Activated CD8-positive, alpha-beta T cell treated with anti-CD3 and anti-CD28 coated beads for 36 hours (primary cell): ENCODE results near the gene BCL2L15. TPM values are rescaled to one million over a fixed set of nuclear protein-coding genes. Genes with fewer than 3 reads are reported as not detected.

Source experiments
- ATAC-seq: fragments of 200-7000 bp; cut with Tn5 transposase; one replicate; pipeline ENCODE4 v1.10.0; 2021; ENCODE audit warnings: mild to moderate bottlenecking, moderate library complexity
- CTCF ChIA-PET: fragments of 350-600 bp; sonication (Branson Sonifier 250); formaldehyde crosslinking; loops from one replicate; lab custom pipeline; 2021; ENCODE audit warnings: antibody characterized with exemption; lab: Charles Lee
- POLR2A ChIA-PET: fragments of 350-600 bp; sonication (Branson Sonifier 250); formaldehyde crosslinking; loops from one replicate; lab custom pipeline; 2021; ENCODE audit warnings: antibody characterized with exemption; lab: Charles Lee
- DNase-seq: peaks from one replicate; pipeline ENCODE4 v3.0.0-alpha.2; 2020
- H3K27ac Mint-ChIP-seq: one replicate; pipeline ENCODE4 v1.8.0; 2021; ENCODE audit warnings: mild to moderate bottlenecking, mixed read lengths
- H3K27me3 Mint-ChIP-seq: one replicate; pipeline ENCODE4 v1.8.0; 2021; ENCODE audit warnings: mixed read lengths
- H3K36me3 Mint-ChIP-seq: one replicate; pipeline ENCODE4 v1.8.0; 2021; ENCODE audit warnings: low read depth, mixed read lengths
- H3K4me1 Mint-ChIP-seq: one replicate; pipeline ENCODE4 v1.8.0; 2021; ENCODE audit warnings: low read depth, mixed read lengths
- H3K4me3 Mint-ChIP-seq: one replicate; pipeline ENCODE4 v1.8.0; 2021; ENCODE audit warnings: mild to moderate bottlenecking, moderate library complexity, mixed read lengths
- H3K9me3 Mint-ChIP-seq: one replicate; pipeline ENCODE4 v1.8.0; 2021; ENCODE audit warnings: mixed read lengths
- intact Hi-C: fragments of 100-400 bp; cut with micrococcal nuclease; formaldehyde crosslinking; loops from one replicate; pipeline ENCODE4 v1.10.0; 2022
- total RNA-seq, 2 experiments: library from RNA; stranded (reverse); gene quantifications; one replicate each; pipeline ENCODE4 v1.2.3, GENCODE V29; 2021
- TF ChIP-seq, protein P1 (sequence below): fragments of 200-600 bp; IDR thresholded peaks from one replicate; pipeline ENCODE4 v1.8.0; 2022; ENCODE audit warnings: antibody characterized with exemption, mild to moderate bottlenecking

BCL2L15 gene
- total RNA-seq, 2 experiments from 2014 or later, result 0.40 to 0.61 TPM

DNA sequence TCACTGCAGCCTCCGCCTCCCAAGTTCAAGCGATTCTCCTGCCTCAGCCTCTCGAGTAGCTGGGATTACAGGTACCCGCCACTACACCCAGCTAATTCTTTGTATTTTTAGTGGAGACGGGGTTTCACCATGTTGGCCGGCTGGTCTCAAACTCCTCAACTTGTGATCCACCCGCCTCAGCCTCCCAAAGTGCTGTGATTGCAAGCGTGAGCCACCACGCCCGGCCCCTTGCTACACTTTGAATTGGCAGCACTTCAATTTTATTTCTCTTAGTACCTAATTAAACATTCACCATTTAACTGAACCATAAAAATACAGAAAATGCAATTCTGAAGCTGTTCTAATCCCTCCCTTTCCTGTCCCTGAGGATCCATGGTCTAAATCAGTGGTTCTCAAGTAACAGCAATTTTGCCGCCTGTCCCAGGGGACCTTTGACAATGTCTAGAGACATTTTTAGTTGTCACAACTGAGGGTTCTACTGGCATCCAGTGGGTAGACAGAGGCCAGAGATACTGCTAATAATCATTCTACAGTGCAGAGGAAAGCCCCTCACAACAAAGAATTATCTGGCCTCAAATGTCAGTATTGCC is 4.3 kb upstream of the BCL2L15 start:
- no peak for ATAC-seq
- Mint-ChIP-seq H3K4me3 (no peak overlapping the region), H3K27ac (no peak overlapping the region), H3K27me3 (no peaks in the 10 kb centered on the region), H3K36me3 (peaks cover 24% of the 10 kb centered on the region), H3K9me3 (no peaks in the 10 kb centered on the region), H3K4me1 (peaks cover 8% of the 10 kb centered on the region)
- CTCF ChIA-PET, result interaction anchor here (0.7 to 1.2 kb wide), 3 partner anchors 12 to 58 kb away, joined by 3 to 5 read pairs (median 3); partner anchors contain the start of gene AP4B1
- POLR2A ChIA-PET, result interaction anchor here (1.2 to 2.4 kb wide), 3 partner anchors 10 to 13 kb away, joined by 3 to 6 read pairs (median 5); no protein-coding TSS in a partner anchor
- TF ChIP-seq, protein P1, sequence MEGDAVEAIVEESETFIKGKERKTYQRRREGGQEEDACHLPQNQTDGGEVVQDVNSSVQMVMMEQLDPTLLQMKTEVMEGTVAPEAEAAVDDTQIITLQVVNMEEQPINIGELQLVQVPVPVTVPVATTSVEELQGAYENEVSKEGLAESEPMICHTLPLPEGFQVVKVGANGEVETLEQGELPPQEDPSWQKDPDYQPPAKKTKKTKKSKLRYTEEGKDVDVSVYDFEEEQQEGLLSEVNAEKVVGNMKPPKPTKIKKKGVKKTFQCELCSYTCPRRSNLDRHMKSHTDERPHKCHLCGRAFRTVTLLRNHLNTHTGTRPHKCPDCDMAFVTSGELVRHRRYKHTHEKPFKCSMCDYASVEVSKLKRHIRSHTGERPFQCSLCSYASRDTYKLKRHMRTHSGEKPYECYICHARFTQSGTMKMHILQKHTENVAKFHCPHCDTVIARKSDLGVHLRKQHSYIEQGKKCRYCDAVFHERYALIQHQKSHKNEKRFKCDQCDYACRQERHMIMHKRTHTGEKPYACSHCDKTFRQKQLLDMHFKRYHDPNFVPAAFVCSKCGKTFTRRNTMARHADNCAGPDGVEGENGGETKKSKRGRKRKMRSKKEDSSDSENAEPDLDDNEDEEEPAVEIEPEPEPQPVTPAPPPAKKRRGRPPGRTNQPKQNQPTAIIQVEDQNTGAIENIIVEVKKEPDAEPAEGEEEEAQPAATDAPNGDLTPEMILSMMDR, result no peak
- no peak for DNase-seq
- intact Hi-C loops, result no loop called here

DNA sequence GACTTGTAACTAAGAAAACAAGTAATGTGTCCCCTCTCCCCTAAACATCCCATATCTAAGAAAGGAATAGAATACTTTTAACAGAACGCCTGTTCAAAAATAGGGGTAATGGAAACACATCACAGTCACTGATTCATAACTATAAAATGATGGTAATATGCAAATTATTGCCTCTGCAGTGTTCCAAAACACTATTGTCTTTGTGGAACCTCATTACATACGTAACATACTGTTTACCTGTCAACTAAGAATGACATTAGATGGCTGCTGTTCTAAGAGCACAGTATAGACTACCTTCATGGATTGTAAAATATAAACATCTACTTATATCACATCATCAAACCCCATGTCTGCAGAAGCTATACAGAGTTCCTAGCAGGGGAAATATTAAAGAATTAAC is 3.4 kb upstream of the BCL2L15 start:
- CTCF ChIA-PET, result interaction anchor here (0.7 to 0.8 kb wide), 2 partner anchors 13 to 56 kb away, joined by 3 to 5 read pairs; partner anchors contain the start of gene AP4B1
- Mint-ChIP-seq H3K4me3 (no peak overlapping the region), H3K36me3 (peaks cover 17% of the 10 kb centered on the region), H3K4me1 (peaks cover 8% of the 10 kb centered on the region), H3K27me3 (no peaks in the 10 kb centered on the region), H3K9me3 (no peaks in the 10 kb centered on the region), H3K27ac (no peak overlapping the region)
- intact Hi-C loops, result no loop called here
- ATAC-seq (no peak), DNase-seq (no peak)
- POLR2A ChIA-PET, result interaction anchor here (0.6 to 2.4 kb wide), 3 partner anchors 11 to 21 kb away, joined by 3 to 6 read pairs (median 4); no protein-coding TSS in a partner anchor
- TF ChIP-seq, protein P1, result no peak

DNA sequence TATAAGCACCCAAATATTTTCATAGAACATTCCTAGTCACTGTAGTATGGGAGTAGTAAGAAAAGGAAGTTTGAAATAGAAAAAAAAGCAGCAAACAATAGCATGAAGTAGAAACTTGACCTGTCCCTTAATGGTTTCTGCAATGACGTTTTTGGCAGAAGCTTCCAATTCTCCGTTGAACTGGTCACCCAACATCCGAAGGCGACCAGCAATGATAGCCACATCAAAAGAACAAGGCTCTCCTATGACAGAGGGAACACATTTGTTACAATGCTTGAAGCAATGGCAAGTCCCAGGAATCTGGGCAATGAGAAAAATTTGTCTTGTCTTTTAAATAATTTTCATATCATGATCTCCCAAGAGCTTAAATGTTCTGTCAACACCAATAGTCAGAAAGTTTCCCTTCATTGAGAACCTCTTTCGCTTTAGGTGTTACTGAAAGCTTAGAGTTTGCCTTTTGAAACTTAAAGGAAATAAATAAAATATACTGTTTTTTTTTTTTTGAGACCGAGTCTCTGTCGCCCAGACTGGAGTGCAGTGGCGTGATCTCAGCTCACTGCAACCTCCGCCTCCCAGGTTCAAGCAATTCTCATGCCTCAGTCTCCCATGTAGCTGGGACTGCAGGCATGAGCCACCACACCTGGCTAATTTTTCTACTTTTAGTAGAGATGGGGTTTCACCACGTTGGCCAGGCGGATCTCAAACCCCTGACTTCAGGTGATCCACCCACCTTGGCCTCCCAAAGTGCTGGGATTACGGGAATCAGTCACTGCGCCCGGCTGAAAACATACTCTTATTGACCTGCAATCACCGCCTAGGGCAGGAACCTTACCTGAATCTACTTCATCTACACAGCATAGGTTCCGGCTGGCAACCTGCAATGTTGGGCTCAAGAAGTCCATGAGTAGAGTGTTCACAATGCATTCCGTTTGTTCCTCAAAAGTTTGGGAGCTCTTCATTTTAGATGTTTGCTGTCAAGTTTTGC is 672 bp downstream of the BCL2L15 start:
- TF ChIP-seq, protein P1, result no peak
- Mint-ChIP-seq H3K9me3 (no peaks in the 10 kb centered on the region), H3K36me3 (peaks cover 7% of the 10 kb centered on the region), H3K4me3 (no peak overlapping the region), H3K27me3 (no peaks in the 10 kb centered on the region), H3K27ac (no peak overlapping the region), H3K4me1 (peaks cover 11% of the 10 kb centered on the region)
- intact Hi-C loops, result no loop called here
- ATAC-seq, result no peak
- DNase-seq, result no peak
- CTCF ChIA-PET, result interaction anchor here (1.1 to 1.3 kb wide), 3 partner anchors 11 to 17 kb away, joined by 3 read pairs; no protein-coding TSS in a partner anchor
- POLR2A ChIA-PET, result interaction anchor here (0.7 to 3.7 kb wide), 4 partner anchors 13 to 18 kb away, joined by 3 to 16 read pairs (median 4); partner anchors contain the start of genes AP4B1 and DCLRE1B

DNA sequence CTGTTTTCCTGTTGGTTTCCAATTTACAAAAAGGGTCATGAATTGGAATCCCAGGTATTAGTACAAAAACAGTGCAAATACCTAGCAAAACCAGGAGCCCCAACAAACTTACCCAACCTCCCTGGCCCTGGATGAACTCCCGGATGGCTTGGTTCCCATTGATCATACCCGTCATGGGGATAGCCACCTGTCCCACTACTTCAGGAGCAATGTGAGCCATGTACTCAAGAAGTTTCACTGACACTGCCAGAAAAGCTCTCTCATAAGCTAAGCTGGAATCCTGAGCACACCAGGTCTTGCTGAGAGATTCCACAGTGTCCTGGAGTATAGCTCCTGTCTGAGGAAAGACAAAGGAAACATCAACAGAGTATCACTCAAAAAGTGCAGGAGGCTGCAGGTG is 5.7 kb downstream of the BCL2L15 start:
- ChIA-PET CTCF (interaction anchor here (1.2 to 4.3 kb wide), 3 partner anchors 8 to 46 kb away, joined by 3 to 17 read pairs (median 6); no protein-coding TSS in a partner anchor), POLR2A (interaction anchor here (1.2 to 1.8 kb wide), 3 partner anchors 11 to 20 kb away, joined by 3 to 5 read pairs (median 5); no protein-coding TSS in a partner anchor)
- ATAC-seq, result no peak
- H3K27ac Mint-ChIP-seq, result no peak overlapping the region
- no peak overlapping the region for H3K4me3 Mint-ChIP-seq
- intact Hi-C loops, result no loop called here
- DNase-seq, result no peak
- H3K4me1 Mint-ChIP-seq, result peaks cover 30% of the 10 kb centered on the region
- H3K27me3 Mint-ChIP-seq, result no peaks in the 10 kb centered on the region
- TF ChIP-seq, protein P1, result no peak
- peaks cover 5% of the 10 kb centered on the region for H3K36me3 Mint-ChIP-seq
- no peaks in the 10 kb centered on the region for H3K9me3 Mint-ChIP-seq
